Hepatocyte (in vitro differentiated cells): ENCODE results near the gene ZCCHC24. TPM values are rescaled to one million over a fixed set of nuclear protein-coding genes. Genes with fewer than 3 reads are reported as not detected.

Experiments used
- DNase-seq: peaks from one replicate; pipeline ENCODE4 v3.0.0-alpha.2; 2016; ENCODE audit warnings: low spot score
- H2AFZ ChIP-seq: fragments of 200-600 bp; sonication (generic); 2 replicates; pipeline ENCODE4 v1.6.0; 2016; ENCODE audit warnings: antibody characterized with exemption, mild to moderate bottlenecking
- H3K27ac ChIP-seq: fragments of 200-600 bp; sonication (generic); 2 replicates; pipeline ENCODE4 v1.5.1; 2016; ENCODE audit warnings: mild to moderate bottlenecking
- H3K27me3 ChIP-seq: fragments of 200-600 bp; sonication (generic); 2 replicates; pipeline ENCODE4 v1.6.1; 2016
- H3K36me3 ChIP-seq: fragments of 200-600 bp; sonication (generic); replicated peaks from 2 replicates; pipeline ENCODE4 v1.5.1; 2016; ENCODE audit warnings: low read depth; ENCODE audit not compliant: insufficient read depth
- H3K4me1 ChIP-seq: fragments of 200-600 bp; sonication (generic); 2 replicates; pipeline ENCODE4 v1.5.1; 2016; ENCODE audit warnings: mild to moderate bottlenecking, moderate library complexity; ENCODE audit not compliant: insufficient read depth
- H3K4me2 ChIP-seq: fragments of 200-600 bp; sonication (generic); 2 replicates; pipeline ENCODE4 v1.6.0; 2016
- H3K4me3 ChIP-seq: fragments of 200-600 bp; sonication (generic); 2 replicates; pipeline ENCODE4 v1.5.1; 2016; ENCODE audit warnings: mild to moderate bottlenecking
- H3K79me2 ChIP-seq: fragments of 200-600 bp; sonication (generic); 2 replicates; pipeline ENCODE4 v1.6.0; 2017; ENCODE audit warnings: mild to moderate bottlenecking
- H3K9me2 ChIP-seq: fragments of 200-600 bp; sonication (generic); replicated peaks from 2 replicates; pipeline ENCODE4 v1.6.0; 2017; ENCODE audit warnings: mild to moderate bottlenecking; ENCODE audit not compliant: insufficient read depth
- H3K9me3 ChIP-seq: fragments of 200-600 bp; sonication (generic); 2 replicates; pipeline ENCODE4 v1.5.1; 2016; ENCODE audit warnings: low read depth, mild to moderate bottlenecking
- H4K20me1 ChIP-seq: fragments of 200-600 bp; sonication (generic); 2 replicates; pipeline ENCODE4 v1.6.0; 2016; ENCODE audit warnings: mild to moderate bottlenecking; ENCODE audit not compliant: insufficient read depth, poor library complexity, severe bottlenecking
- EZH2 ChIP-seq: fragments of 200-600 bp; sonication (generic); IDR thresholded peaks from 2 replicates; pipeline ENCODE4 v1.6.1; 2016; ENCODE audit warnings: antibody characterized with exemption, mild to moderate bottlenecking, borderline replicate concordance
- EZH2phosphoT487 ChIP-seq: fragments of 200-600 bp; sonication (generic); IDR thresholded peaks from one replicate; pipeline ENCODE4 v1.6.1; 2018; ENCODE audit warnings: antibody characterized with exemption, mild to moderate bottlenecking, low read depth, moderate library complexity; ENCODE audit not compliant: unreplicated experiment, severe bottlenecking
- WGBS: methylation state at CpG from one replicate; pipeline ENCODE4 v1.1.6; 2016; ENCODE audit warnings: low lambda C conversion rate; ENCODE audit errors: missing lambda C conversion rate; 5-methylcytosine and 5-hydroxymethylcytosine counted together
- polyA plus RNA-seq: library from polyadenylated mRNA; unstranded; fragments of >200 nt; fragmentation: Nextera tagmentation; extraction: Ambion mirVana; gene quantifications from 2 replicates; pipeline ENCODE4 v1.2.1, GENCODE V29; 2016
- total RNA-seq: library from RNA; depleted of rRNA; stranded (reverse); fragments of >200 nt; gene quantifications from 2 replicates; pipeline ENCODE4 v1.2.3, GENCODE V29; 2014
- TF ChIP-seq, protein P1 (sequence below): fragments of 200-600 bp; sonication (generic); IDR thresholded peaks from 2 replicates; pipeline ENCODE4 v1.5.1; 2016; ENCODE audit warnings: antibody characterized with exemption, mild to moderate bottlenecking; ENCODE audit not compliant: poor library complexity

ZCCHC24 gene
- total and polyA plus RNA-seq, 2 experiments from 2014 or later, result 20.1 to 20.6 TPM

DNA sequence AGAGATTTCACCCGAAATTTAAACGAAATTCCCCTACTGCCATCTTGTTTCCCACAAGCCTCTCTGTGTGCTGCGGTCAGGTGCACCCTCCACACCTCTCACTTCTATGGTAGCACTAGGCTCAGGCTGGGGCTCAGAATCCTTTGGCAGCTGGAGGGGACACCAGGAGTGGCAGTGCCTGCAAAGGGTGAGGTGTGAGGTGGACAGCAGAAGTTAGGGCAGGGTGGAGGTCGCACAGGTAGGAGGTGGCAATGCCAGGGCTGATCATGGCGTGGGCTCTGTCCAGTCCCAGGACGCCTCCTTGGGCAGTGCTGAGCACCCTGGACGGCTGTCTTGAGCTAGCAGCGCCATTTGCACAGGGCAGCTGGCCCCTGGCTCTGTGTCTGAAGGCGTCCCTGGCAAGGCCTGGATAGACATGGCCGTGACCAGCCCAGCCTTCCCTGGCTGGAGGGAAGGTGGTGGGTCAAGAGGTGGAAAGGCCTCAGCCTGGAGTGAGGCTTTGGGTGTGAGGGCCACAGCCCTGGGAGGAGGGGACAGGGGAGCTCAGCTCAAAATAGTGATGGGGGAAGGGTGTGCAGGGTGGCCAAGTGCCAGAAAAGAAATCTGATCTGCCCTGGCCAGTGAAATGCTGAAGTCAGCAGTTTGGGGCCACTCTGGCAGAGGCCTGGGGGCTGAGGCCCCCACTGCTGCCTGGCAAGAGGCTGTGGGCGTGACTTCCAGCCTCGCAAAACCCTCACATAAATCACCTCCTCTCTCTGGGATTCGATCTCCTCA lies 40.0 kb downstream of the ZCCHC24 start:
- no peaks in the 10 kb centered on the region for H3K9me2 ChIP-seq
- H3K27ac ChIP-seq, result peak overlapping the region; percentile 93
- DNase-seq, result peak; percentile 61
- H3K9me3 ChIP-seq, result no peaks in the 10 kb centered on the region
- H3K4me1 ChIP-seq, result peaks cover 93% of the 10 kb centered on the region
- no peak overlapping the region for H3K4me3 ChIP-seq
- H3K36me3 ChIP-seq, result no peaks in the 10 kb centered on the region
- no peaks in the 10 kb centered on the region for H3K27me3 ChIP-seq
- no peaks in the 10 kb centered on the region for H4K20me1 ChIP-seq
- peak overlapping the region; percentile 29 for H3K4me2 ChIP-seq
- WGBS, result 66% methylated on average over 13 of the region's 13 CpGs
- H3K79me2 ChIP-seq, result peaks cover 26% of the 10 kb centered on the region
- H2AFZ ChIP-seq, result no peak overlapping the region
- TF ChIP-seq, protein P1, sequence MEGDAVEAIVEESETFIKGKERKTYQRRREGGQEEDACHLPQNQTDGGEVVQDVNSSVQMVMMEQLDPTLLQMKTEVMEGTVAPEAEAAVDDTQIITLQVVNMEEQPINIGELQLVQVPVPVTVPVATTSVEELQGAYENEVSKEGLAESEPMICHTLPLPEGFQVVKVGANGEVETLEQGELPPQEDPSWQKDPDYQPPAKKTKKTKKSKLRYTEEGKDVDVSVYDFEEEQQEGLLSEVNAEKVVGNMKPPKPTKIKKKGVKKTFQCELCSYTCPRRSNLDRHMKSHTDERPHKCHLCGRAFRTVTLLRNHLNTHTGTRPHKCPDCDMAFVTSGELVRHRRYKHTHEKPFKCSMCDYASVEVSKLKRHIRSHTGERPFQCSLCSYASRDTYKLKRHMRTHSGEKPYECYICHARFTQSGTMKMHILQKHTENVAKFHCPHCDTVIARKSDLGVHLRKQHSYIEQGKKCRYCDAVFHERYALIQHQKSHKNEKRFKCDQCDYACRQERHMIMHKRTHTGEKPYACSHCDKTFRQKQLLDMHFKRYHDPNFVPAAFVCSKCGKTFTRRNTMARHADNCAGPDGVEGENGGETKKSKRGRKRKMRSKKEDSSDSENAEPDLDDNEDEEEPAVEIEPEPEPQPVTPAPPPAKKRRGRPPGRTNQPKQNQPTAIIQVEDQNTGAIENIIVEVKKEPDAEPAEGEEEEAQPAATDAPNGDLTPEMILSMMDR, result no peak

DNA sequence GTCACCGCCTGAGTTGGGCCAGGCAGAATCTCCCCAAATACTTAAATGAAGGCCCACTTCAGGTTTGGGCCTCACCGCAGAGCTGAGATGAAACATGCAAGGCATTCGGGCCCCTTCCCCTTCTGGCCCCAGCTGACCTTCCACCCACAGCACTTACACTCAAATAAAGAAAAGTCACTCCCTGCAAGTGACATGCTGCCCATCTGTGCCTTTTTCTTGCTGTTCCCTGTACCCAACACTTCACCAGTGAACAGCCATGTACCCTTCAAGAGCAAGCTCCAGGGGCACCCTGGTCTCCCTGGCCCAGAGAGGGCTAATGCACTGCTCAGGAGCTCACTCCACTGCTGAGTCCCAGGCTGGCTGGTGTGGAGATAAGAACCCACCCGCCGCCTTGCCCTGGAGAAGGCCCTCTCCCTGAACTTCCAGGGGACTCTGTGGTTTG lies 40.7 kb downstream of the ZCCHC24 start:
- no peak for DNase-seq
- 46% methylated on average over 5 of the region's 5 CpGs for WGBS
- Histone ChIP-seq H2AFZ (no peak overlapping the region), H3K9me3 (no peaks in the 10 kb centered on the region), H3K4me2 (peak overlapping the region; percentile 57), H3K79me2 (peaks cover 21% of the 10 kb centered on the region), H3K9me2 (no peaks in the 10 kb centered on the region), H3K4me1 (peaks cover 96% of the 10 kb centered on the region), H3K27ac (peak overlapping the region; percentile 93), H4K20me1 (no peaks in the 10 kb centered on the region), H3K36me3 (no peaks in the 10 kb centered on the region), H3K27me3 (no peaks in the 10 kb centered on the region), H3K4me3 (no peak overlapping the region)
- TF ChIP-seq, protein P1, result no peak

DNA sequence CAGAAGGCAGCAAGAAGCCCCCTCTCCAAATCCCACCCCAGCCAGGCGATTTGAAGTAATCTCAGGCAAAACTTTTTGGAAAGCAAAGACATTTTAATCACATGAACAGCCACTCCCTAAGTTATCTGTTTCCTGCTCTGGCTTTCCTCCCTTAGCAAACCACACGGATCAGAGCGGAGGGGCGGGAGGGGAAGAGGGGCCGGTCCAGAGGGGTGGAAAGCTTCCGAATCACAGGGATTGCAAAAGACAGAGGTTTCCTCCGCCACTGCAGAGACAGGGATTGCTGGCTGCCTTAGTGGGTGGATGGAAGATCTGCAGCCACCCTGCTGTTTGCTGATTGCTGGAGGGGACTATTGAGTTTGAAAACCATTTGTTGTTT lies 41.2 kb downstream of the ZCCHC24 start:
- Histone ChIP-seq H3K79me2 (peaks cover 19% of the 10 kb centered on the region), H3K4me3 (no peak overlapping the region), H3K27ac (peak overlapping the region; percentile 93), H2AFZ (no peak overlapping the region), H3K4me2 (peak overlapping the region; percentile 57), H3K9me3 (no peaks in the 10 kb centered on the region), H3K27me3 (no peaks in the 10 kb centered on the region), H3K9me2 (no peaks in the 10 kb centered on the region), H3K36me3 (no peaks in the 10 kb centered on the region), H3K4me1 (peaks cover 94% of the 10 kb centered on the region), H4K20me1 (no peaks in the 10 kb centered on the region)
- WGBS, result 24% methylated on average over 7 of the region's 7 CpGs
- peak; percentile 81 for DNase-seq
- TF ChIP-seq EZH2phosphoT487 (no peak), EZH2 (no peak)
- TF ChIP-seq, protein P1, result no peak
